HG03432 (cell line): ENCODE data around the gene SPATA4.
"Not testable (repeated sequence)": the region's sequence is repeated elsewhere in the genome, so short reads cannot be mapped to it uniquely, and the experiment has no call there.

Source experiments
- ATAC-seq: cut with Tn5 transposase; IDR thresholded peaks from one replicate; pipeline ENCODE4 v1.9.1; 2021; ENCODE audit warnings: mild to moderate bottlenecking, moderate library complexity; ENCODE audit not compliant: unreplicated experiment

The SPATA4 gene

DNA sequence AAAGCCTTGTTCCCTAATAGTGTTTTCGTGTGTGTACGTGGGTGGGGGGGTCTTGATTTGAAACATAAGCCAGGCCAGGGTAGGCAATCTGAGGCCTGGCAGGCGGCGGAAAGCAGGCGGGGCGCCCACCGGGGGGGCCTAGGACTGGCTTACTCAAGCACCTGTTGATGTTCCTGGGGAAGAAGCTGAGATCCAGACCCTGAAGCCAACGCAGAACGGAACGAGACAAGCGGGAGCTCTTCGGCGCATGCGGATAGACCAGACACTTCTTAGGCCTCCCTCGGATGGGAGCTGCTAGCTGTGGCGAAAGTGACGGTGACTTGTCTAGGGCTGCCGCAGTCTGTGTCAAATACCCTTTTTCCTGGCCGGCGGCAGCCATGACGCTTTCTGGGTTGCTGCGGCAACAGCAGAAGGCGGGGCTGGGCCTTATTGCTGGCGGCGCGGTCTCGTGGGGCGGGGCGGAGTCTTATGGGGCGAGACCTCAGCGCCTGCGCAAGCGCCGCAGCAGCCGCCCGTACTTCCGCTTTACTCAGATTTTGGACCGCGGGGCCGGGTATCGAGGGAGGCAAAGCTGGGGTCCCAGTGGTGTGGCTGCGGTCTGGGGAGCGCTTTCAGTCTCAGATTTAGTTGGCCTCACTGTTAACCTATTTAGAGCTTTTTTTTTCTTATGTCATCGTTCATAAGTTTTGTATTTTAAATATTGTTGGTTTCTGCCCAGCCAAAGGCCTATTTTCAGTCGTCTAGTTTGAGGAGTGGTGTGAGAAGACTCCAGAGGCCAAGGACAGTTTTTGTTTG is at the start of gene SPATA4:
Gene SPATA4, minus strand, starts transcription at position 402 of the 795 bp plus-strand sequence. Its CDS starts 23 bp downstream, at position 379.
- peak; percentile 98 for ATAC-seq

DNA sequence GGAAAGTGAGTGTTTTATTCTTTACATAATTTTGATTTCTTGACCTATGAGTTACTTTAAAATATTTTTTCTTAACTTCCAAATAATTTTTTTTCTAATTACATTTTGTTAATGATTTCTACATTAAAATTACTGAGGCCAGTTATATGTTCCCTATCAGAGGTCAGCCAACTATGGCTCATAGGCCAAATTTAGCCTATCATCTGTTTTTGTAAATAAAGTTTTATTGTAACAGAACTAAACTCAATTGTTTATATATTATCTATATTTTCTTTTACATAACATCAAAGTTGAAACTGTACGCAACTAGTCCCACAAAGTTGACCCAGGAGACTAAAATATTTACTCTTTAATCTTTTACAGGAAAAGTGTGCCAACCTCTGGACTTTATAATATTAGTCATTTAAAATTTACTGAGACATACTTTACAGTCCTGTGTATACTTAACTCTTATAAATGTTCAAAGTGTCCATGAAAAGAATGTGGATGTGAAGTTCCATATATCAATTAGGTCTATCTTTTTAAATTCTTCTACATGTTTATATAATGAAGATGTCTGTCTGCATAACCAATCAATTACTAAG is 47.5 kb upstream of the SPATA4 start:
- no peak for ATAC-seq

DNA sequence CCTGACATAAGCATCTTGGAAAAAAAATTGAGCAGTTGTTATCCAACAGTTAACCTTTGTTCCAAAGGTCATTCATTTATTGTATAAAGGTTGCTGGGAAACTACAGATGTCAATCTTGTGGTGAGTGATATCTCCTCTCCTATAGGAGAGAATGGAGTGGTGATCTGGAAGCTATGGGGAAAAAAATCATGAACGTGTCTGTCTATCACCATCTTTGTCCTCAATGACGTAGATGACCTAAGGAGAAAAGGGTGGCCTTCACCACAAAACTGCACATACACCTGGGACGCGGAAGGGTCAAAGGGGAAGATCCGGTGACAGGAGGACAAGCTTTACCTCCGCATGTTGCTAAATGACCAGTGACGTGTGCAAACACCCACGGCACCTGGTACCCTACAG is 46.3 kb upstream of the SPATA4 start:
- no peak for ATAC-seq

DNA sequence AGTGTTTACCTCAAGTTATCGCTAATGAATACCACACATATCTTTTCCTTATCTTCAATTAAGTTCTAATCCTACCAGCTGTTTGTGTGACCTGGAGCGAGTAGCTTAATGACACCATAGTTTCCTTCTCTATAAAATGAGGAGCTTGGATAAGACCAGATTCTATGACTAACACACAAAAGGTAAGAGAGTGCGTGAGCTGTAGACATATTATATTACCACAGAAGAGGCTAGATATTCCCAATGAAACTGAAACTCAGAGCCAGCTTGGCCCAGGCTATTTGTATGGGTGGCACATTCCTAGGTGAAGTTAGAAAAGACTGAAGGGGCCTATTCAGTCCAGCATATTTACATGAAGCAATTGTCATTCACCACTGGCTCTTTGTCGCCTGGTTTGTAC is 43.4 kb upstream of the SPATA4 start:
- no peak for ATAC-seq

DNA sequence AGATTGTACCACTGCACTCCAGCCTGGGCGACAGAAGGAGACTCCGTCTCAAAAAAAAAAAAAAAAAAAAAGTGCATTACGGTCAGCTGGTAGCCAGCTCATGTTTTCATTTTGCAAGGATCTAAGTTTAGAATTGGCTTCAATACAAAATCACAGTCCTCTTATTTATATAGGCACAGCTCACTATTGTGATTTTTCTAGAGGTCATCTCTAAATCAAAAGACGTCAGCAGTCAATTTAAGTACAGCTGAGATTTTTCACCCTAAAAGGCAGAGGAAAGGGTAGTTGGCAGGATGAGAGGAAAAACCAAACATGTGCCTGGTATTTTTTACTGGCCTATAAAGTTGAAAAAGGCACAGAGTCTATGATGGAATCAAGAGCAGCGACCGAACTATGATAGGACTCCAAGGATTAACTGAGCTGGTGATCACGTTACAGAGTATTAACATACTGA is 42.8 kb upstream of the SPATA4 start:
- no peak for ATAC-seq

DNA sequence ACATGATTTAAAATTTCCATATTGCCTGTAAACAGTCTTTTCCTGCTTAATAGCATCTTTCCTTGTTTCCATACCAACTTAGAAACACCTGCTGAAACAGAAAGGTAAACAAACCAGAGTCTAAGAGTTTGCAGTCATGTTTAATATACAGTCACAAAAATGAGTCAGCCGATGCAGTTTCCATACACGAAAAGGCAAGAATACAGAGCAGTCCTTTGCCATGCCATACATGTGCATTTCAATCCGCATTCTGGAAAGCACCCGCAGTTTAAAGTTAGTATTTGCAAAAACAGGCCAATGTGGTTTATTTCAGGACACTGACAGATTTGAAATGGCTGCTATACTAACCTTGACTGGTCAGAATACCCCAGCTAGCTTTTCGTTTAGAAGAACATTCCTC is 41.6 kb upstream of the SPATA4 start:
- ATAC-seq = no peak

DNA sequence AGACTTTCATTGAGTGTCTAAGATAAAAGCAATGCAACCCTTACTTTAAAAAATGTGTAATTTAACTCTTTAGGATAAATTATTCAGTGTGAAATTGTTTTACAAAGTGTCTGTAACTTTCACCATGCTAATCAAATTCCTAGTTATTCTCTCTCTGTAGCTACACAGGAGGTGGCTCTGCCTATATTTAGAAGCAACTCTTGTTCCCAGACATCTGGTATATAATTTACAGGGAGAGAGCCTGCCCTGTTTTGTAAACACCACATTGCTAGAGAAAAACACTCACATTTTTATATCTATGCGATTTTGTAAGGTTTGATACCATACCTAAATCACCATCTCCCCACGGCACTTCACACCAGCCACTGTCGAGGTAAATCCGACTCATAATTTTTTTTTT is 35.5 kb upstream of the SPATA4 start:
- no peak for ATAC-seq

DNA sequence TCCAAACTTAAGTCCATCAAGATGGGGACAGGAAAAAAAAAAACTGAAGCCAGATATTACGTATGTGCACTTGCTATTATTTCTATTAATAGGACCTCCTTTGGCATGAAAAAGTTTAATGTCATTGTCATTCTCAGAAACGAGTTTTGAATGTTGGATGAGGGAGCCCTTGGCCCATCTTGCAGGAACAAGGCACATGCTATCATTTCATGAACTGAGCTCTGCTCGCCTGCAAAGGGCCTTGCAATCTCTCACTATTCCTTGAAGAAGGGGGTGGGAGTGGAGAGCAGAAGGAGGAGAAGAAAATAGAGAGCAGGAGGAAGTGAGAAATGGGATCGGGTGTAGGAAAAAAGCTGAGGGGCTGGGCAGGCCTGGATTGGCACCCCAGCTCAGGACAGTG is 34.3 kb upstream of the SPATA4 start:
- ATAC-seq = no peak

DNA sequence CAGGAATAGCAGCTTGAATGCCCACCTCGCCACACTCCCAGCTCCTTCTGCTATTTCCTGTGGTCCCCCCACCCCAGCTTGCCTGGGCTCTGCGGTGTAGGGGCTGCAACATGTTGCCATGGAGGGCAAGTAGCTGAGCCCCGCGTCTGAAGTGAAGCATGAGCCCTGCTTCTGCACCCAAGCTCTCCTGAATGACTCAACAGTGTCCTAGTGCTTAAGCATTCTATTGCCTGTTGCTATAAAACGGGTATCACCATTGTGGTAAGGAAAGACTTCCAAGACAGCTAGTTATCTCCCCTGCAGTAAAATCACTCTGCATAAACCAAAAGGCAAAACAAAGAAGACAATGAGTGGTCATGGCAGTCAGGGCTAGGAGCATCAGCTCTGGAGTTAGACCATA is 31.4 kb upstream of the SPATA4 start:
- no peak for ATAC-seq

DNA sequence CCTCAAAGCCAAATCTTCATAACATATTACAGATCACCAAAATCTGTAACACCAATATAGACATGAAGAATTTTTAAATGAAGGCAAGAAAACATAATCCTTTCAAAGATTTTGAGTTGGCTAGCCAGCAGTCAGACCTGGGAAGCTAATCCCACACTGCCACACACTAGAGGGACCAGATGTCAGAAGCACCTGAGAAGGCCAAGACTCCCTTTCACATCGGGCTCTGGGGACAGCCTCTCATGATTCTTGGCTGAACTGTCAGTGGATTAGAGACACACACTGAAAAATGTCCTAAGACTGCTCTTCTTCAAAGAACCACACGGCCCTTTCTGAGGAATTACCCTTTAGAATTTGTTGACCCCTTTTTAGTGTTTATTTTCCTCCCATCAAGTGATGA is 28.2 kb upstream of the SPATA4 start:
- ATAC-seq = no peak

DNA sequence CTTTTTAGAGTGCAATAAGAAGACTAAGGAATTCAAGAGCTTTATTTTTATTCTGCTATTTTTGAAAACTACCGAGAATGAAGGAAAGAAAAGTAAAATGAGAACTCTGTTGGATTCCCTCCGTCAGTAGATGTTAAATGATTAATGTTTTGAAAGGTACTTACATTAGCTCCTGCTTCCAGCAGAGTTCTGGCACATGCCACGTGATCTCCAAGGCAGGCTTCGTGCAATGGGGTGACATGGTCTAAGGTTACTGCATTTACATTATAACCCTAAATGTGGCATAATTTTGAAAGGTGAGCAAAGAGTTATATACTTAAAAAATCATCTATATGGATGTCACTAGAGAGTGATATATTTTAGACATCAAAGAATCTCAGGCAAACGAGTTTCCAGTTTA is 26.8 kb upstream of the SPATA4 start:
- no peak for ATAC-seq

DNA sequence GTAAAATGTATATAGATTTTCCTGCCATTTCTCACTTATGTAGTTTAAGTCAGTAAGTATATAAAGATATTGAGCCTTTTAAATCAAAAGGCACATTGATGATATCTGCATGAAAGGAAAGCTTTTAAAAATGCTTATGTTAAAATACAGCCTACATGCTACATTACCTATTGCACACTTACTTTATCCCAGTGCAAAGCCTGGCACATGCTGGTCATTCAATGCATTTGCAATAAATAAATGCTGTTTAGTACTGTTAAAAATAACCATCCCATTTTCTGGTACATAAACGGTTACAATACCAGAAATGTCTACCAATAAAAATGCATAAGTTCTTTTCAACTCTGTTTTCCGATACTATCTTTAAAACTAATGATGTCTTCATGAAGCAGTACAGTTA is 22.1 kb upstream of the SPATA4 start:
- ATAC-seq = no peak

DNA sequence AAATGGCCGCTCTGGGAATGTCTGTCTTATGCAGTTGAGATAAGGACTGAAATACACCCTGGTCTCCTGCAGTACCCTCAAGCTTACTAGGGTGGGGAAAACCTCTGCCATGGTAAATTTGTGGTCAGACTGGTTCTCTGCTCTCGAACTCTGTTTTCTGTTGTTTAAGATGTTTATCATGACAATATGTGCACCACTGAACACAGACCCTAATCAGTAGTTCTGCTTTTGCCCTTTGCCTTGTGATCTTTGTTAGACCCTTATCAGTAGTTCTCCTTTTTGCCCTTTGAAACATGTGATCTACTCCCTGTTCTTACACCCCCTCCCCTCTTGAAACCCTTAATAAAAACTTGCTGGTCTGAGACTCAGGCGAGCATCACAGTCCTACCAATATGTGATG is 17.0 kb upstream of the SPATA4 start:
- ATAC-seq = not testable (repeated sequence)

DNA sequence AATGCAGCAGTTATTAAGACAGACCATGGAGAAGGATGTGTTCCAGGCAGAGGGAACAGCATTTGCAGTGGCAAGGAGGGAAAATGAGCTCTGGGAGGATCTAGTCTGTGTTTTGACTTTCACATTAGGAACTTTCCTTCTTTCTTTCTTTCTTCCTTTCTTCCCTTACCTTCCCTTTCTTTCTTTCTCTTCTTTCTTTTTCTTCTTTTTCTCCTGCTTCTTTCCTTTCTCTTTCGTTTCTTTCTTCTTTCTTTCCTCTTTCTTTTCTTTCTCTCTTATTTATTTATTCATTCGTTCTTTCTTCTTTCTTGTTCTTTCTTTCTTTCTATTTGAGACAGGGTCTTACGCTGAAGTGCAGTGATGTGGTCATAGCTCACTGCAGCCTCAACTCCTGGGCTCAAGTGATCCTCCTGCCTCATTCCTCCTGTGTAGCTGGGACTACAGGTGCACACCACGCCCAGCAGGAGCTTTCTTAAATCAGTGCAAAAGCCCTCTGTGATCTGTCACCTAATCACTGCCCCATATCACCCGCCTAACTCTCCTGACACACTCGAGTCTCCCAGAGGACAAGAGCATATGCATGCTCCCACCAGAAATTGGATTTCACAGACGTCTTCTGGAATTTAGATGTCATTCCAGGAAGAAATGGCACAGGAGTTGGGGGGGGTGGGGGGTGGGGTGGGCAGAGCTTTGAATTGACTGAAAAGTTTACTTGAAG is 15.4 kb upstream of the SPATA4 start:
- no peak for ATAC-seq

DNA sequence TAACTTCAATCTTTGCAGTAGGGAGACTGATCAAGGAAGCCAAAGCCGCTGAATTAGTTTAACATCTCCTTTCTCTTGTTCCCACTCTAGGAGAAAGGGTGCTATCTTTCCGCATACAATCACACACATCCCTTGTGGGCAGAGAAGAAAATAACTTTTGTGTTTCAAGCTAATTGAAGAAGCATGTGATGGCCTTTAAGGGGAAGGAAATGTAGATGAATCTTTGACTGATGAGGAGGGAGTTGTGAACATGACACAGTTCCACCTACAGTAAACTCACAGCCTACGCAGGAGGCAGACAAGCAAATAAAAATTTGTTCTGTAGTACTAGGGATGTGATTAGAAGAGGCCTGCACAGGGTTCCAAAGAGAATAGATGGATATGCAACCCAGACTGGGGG is 14.7 kb upstream of the SPATA4 start:
- no peak for ATAC-seq

DNA sequence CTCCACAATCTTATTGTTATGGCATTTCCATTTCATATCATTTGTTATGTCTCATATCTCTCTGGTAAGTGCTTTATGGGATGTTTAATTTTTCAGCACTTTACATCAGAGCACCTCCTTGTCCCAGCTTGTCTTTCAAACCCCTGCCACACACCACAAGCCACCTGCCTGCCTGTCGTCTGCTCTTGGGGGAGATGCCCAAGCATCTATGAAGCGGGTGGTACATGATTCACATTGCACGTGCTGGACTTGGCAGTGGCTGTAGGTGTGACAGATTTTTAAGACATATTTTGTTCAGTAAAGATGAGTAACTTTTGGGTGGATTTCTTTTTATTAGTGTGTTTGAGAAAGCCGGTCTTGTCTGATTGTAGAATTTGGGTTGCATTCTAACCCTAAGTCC is 14.2 kb upstream of the SPATA4 start:
- no peak for ATAC-seq

DNA sequence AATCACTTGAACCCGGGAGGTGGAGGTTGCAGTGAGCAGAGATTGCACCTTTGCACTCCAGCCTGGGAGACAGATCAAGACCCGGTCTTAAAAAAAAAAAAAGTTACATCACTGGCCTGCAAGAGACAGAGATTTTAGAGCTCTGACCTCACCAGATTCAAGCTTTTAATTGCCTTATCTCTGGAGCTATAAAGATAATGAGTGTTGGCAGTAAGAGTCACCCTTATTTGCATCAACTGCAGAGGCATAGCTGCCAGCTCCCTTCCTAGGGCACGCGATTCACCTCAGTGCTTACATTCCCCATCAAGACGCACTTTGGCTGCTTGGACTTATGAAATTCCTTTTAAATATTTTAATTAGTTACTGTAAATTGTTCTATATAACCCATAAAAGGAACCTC is 12.5 kb upstream of the SPATA4 start:
- ATAC-seq = no peak

DNA sequence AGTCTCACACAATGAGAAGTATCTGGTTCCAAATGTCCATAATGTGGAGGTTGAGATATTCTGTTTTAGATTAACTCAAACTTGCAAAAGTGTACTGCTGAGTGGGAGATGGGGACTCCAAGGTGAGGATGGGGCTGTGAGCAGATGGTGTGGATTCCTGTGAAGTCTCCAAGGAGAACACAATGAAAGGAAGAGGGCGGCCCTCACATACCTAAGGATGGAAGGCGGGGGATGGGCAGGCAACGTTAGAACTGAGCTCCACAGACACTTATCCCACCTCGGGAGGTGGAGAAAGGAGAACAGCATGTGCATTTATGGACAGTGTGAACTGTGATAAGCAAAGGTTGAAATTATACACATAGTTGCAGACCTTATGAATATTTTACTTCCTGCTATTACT is 9.9 kb upstream of the SPATA4 start:
- no peak for ATAC-seq

DNA sequence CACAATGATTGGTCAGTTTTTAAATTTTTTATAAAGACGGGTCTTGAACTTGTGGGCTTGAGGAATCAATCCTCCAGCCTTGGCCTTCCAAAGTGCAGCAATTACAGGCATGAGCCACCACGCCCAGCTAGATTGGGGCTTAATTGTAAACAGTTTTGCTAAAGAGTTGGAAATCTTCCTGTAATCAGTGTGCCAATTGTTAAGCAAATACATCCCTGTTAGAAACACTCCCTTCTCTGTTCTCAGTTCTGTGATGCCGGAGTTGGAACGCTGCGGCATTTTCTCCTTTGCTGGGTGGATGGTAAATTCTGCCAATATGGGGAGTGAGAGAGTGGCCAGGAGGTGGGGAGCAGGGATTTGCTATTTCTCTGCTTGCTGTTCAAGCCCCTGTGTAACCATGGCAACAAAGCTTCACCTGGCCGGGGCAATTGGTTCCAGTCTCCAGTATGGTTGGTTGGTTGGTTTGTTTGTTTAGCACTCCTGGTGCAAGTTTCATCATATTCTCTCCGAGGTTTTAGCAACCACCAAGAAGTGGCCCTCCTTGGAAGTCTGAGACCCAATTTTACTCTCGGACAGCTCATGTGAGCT is 3.0 kb upstream of the SPATA4 start:
- no peak for ATAC-seq

DNA sequence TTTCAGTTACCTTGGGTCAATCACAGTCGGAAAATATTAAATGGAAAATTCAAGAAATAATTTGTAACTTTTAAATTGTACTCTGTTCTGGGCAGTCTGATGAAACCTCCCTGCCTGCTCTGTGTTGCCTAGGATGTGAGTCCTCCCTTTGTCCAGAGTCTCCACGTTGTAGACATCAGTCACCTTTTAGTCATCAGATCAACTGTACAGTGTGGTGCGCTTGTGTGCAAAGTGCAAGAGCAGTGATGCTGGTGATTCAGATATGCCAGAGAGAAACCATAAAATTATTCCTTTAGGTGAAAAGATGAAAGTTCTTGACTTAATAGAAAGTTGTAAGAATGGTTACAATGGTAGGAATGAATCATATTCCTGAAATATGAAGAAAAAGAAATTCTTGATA is 1.4 kb downstream of the SPATA4 start:
- ATAC-seq = no peak

DNA sequence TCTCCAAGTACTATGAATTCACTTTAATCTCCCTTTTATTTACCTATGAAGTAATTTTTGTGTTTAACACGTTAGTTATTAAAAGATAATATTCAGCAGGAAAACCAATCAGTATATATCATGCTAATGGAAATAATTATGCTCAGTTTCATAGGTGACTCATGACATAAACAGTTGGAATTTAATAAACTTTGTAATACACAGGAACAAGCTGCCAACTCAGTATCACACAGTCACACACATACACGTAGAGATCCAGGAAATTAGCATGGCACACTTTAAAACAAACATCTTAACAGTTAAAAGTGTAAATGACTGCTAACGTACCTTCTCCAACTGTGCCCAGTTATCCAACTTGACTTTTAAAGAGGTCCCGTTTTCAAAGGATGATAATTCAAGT is 2.3 kb downstream of the SPATA4 start:
- no peak for ATAC-seq

DNA sequence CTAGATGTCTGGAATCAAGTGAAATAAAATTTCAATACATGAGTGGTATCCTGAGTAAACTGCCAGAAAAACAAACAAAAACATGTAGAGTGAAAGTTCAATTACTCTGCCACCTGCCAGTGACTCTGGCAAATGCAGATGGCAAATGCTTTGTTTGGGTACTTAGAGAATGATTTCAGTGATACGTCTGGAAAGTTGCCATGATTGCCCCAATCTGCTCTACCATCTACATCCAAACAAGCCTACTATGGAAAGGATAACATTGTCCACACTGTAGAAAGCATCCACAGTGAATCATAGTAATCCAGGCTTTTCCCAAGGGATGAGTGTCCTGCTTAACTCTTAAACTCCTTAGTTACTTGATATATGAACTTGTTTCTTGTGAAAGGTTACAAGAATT is 3.4 kb downstream of the SPATA4 start:
- no peak for ATAC-seq
